ENCODE measurements around the gene ABCC12. TPM values are rescaled to one million over a fixed set of nuclear protein-coding genes. Genes with fewer than 3 reads are reported as not detected.

Gene ABCC12
- total RNA-seq, 1 donor from 2014 or later: not detected

DNA sequence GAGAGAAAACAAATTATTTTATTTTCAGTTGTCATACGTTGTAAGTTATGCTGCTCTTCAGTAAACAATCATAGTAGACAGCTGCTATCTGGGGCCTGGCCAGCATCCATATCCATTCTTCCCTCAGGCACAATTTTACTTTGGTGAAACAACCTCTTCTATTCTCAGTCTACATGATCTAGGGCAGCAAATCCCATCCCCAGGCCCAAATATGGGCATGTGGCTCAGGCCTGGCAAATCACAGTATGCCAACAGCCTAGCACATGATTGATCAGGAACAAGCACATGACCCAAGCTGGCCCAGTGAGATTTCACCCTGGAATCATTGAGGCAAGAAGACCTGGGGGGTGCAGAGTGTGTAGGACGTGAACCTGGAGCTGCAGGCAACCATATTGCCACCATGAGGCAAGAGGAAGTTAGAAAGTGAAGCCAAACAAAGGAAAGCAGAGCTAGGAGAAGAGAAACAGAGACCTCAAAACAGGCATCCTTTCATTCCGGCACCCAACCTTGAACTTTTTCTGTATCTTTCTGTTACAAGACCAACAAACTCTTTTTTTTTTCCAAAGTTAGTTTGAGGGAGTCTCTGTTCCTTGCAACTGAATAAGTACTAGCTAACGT is 10.3 kb upstream of the ABCC12 start:
- DNase-seq (ENCODE audit: low read depth): no peak

GRCh38 chr16:48164907-48165715 is 9.3 kb upstream of the ABCC12 start:
- DNase-seq (ENCODE audit: low read depth): peak; percentile 18

GRCh38 chr16:48162839-48163410 is 7.1 kb upstream of the ABCC12 start:
- DNase-seq (ENCODE audit: low read depth): no peak

DNA sequence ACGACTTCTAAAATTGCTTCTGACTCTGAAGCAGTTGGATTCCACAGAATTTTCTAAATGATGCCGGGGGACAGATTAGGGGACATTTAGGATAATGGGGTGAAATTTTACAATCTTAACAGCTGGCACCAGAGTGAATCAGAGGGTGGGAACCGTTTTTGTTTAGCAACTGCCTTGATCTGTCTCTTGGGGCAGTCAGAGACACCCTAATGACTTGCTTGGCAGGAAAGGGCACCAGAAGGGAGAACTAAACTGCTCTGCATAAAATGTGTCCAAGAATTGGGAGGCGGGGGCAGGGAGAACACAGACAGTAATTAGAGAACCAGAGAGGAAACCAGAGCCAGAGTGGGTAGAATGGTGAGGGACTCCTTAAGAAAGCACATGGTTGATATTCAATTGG is 6.1 kb upstream of the ABCC12 start:
- DNase-seq (ENCODE audit: low read depth): no peak

DNA sequence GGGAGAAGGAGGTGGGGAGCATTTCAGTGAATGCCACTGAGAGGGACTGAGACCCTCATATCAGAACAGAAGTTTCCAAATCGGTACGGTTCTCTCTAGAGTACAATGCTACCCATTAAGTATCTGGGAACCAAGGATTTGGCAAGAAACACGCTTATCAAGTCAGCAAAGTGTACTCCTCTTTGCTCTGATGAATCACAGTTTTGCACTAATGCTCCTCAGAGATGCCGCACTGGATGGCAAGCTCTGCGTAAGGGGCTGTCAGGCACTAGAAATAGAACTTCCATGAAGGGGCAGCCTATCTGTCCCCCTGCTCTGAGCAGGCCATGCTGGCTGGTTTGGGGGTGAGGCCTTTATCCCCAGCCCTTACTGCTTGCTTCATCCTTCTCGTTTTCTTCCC is 4.8 kb upstream of the ABCC12 start:
- no peak for DNase-seq (ENCODE audit: low read depth)

DNA sequence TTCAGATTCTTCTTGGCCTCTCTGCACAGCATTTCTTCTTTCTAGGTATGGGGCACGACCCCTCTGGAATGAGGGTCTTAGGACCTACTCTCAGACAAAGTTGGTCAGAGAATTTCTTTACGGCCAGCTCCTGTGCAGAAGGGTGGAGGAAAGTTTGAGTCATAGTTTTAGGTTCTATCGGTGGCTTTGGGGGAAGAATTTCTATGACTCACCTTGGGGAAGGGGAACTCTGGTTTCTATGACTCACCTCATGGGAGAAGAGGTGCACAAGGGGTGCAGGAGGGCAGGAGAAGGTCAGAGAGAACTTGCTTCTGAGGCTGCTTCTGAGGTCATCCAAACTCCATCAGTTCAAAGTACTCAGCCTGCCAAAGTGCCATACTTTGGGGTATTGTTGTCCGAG is 2.5 kb upstream of the ABCC12 start:
- DNase-seq (ENCODE audit: low read depth): peak; percentile 88

DNA sequence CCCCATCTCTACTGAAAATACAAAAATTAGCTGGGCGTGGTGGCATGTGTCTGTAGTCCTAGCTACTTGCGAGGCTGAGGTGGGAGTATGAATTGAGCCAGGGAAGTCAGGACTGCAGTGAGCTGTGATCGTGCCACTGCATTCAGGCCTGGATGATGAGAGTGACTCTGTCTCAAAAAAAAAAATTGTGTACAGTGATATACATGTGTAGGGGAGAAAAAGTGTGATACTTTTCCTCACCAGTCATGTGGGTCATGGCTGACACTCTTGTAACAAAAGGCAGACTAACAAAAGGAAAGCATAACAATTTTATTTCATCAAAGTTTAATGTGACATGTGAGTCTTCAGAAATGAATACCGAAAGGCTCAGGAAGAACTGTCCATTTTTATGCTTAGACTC is 2.0 kb upstream of the ABCC12 start:
- DNase-seq (ENCODE audit: low read depth): no peak

DNA sequence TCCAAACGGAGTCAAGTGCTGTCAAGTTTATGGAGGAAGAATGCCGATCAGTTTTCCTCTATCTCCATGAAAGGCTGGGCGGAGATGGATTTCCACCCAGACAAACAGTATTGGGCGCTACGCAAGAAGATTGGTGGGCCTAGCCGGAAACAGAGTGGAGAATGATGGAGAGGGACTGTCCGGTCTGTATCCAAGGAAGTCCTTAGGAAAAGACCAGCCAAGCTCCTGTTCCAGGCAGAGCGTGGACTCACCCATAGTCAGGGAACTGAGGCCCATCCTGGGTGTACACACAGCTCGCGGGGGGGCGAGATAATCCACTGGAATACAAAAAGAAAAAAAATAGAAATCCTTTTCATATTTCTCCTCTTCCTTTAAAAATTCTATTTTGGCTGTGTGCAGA is 1.5 kb upstream of the ABCC12 start:
- no peak for DNase-seq (ENCODE audit: low read depth)

- peak; percentile 52 for DNase-seq (ENCODE audit: low read depth)
Observed at GRCh38 chr16:48156790-48157209, 1.0 kb upstream of the ABCC12 start.

DNA sequence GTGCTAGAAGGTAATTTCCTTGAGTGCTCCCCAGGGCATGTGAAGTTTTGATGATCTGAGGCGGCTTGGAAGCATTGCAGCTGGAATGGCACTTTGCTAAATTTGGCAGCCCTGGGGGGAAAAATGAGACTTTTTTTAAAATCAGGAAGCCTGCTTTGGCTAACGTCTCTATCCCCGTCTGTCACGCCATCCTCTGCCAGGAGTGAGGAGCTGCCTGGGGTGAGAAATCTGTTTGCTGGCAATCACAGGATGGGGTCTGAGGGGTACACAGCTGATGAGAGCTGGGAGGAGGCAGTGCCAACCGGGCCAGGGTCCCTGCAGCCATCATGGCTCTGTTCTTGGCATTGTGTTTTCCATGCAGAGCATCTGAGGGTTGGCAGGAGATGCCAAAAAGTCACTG is 2.0 kb downstream of the ABCC12 start:
- no peak for DNase-seq (ENCODE audit: low read depth)

- no peak for DNase-seq (ENCODE audit: low read depth)
Observed at GRCh38 chr16:48152226-48152625, 3.6 kb downstream of the ABCC12 start.

- DNase-seq (ENCODE audit: low read depth): no peak
Observed at GRCh38 chr16:48150707-48151106, 5.1 kb downstream of the ABCC12 start.

DNA sequence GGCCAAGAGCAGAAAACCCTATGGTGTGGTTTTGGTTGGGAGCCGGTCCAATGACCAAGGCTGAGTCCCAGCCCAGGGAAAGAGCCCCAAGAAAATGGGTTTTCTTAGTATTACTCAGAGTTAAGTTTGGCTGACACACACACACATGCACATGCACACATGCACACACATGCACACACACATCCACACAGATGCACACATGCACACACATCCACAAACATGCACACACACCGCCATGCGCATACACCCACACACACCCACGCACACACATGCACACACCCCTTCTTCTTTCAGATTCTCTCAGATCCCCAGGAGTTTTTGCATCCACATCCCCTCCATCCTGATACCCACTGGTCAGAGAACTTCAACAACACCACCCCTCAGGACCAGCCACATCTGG is 9.1 kb downstream of the ABCC12 start:
- no peak for DNase-seq (ENCODE audit: low read depth)

- no peak for DNase-seq (ENCODE audit: low read depth)
Observed at GRCh38 chr16:48146131-48146530, 9.7 kb downstream of the ABCC12 start.

GRCh38 chr16:48143812-48144368 is 11.9 kb downstream of the ABCC12 start:
- DNase-seq (ENCODE audit: low read depth): peak; percentile 45

DNA sequence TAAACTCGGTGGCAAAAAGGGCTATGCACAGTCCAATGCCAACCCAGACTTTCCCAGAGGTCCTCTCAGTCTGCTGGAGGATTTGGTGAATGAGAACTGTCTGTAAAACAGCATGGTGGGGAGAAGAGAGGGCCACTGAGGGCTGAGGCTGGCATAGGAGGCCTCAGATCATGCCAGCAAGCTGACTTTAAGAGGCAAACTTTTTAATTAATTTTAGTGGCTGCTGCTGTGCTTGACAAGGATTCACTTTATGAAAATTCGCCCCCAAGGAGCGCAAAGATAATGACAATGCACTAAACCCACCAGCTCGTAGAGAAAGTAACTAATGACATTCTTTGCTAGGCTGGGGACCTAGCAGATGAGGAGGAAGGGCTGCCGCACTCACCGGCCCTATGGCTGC is 15.0 kb downstream of the ABCC12 start:
- no peak for DNase-seq (ENCODE audit: low read depth)

DNA sequence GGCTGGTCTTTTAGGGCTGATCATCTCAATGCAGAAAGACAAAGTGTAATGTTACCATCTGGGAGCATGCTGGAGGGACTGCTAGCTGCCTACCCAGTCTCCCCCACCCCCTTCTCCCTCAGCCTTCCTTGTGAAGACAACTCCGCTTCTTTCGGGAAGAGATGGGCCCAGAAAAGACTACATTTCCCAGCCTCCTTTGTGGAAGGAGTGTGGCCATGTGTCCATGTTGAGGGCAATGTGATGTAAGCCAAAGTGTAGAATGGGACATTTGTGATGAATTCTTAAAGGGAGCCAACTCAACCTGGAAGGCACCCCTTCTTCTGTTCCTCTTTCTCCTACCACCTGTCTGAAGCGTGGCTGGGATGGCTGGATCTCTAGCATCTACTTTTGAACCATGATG is 16.3 kb downstream of the ABCC12 start:
- no peak for DNase-seq (ENCODE audit: low read depth)

DNA sequence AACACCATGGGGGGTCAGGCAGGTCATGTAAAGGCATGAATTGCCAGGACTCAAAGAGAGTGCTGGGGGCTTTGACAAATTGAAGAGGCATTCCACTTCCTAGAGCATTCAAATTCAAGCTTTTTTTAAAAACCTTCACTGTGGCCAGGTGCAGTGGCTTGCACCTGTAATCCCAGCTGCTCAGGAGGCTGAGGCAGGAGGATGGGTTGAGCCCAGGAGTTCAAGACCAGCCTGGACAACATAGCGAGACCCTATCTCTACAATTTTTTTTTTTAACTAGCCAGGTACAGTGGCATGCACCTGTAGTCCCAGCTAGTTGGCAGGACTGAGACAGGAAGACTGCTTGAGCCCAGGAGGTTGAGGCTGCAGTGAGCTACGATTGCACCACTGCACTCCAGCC is 17.2 kb downstream of the ABCC12 start:
- DNase-seq (ENCODE audit: low read depth): no peak

DNA sequence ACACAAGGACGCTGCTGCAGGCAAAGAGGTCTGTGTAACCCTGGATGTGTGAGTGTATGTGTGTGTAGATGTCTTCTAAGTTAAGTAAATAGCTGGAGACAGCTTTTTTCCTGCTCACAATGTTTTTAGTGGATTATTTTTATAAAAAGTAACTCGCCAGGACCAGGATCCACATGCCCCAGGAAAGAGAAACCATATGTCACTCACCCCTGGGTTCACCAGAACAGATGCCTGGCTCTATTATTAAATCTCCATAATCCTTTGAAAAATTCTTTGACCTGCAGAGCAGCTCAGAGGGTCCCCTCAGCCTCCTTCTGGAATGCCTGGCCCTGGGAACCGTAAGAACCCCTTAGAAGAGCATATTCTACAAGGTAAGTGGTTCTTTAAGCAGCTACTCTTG is 18.0 kb downstream of the ABCC12 start:
- no peak for DNase-seq (ENCODE audit: low read depth)

GRCh38 chr16:48136547-48137360 is 19.0 kb downstream of the ABCC12 start:
- DNase-seq (ENCODE audit: low read depth): no peak

GRCh38 chr16:48133455-48134211 is 22.2 kb downstream of the ABCC12 start:
- no peak for DNase-seq (ENCODE audit: low read depth)
